ENCODE data around the gene CDADC1.
"Not testable (repeated sequence)": the region's sequence is repeated elsewhere in the genome, so short reads cannot be mapped to it uniquely, and the experiment has no call there.

CDADC1 gene

DNA sequence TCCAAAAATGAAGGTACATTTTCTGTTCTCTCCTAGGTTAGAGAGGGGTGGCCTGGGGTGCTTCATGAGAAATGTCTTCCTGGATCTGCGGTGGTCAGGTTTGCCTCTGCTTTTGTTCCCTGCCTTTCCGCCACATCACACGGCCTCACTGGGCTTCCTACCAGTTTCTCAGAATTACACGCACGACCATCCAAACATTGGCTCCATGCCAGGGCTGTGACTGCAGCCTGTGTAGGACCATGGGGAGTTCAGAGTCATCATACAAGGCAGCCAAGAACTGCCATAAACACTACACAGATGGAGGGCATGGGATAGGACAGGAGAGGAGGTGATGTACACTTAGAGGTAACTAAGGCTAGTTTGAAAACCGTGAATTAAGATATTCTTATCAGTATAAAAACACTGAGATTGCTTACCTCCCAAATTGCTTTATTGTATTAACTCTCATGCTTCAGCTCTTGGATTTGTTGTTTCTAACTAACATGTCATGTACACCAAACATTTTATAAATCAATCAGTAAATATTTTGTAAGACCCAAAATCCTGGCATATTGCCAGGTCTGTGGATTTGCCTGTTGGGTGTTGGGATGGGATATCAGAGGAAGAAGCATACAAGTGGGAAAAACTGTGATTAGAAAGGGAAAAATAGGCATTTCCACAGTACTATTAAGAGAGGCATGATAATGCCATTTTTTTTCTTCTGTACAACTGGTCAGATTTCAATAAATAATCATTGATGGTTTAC is 45.2 kb downstream of the CDADC1 start:
- no peak for FAIRE-seq

DNA sequence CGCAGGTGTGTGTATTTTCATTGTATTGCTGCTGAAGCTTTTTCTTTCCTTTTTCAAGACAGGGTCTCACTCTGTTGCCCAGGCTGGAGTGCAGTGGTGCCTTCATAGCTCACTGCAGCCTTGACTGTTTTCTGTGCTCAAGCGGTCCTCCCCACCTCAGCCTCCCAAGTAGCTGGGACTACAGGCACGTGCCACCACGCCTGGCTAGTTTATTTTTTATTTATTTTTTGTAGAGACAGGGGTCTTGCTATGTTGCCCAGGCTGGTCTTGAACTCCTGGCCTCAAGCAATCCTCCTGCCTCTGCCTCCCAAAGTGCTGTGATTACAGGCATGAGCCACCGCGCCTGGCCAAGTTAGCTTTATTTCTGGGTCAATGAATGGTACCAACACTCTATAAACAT is 47.0 kb downstream of the CDADC1 start:
- not testable (repeated sequence) for FAIRE-seq; DNase-seq (ENCODE audit: insufficient read length, low spot score)

More for the DNA sequence above, 45.2 kb downstream of the CDADC1 start:
- no peak for DNase-seq (ENCODE audit: insufficient read length, low spot score)

DNA sequence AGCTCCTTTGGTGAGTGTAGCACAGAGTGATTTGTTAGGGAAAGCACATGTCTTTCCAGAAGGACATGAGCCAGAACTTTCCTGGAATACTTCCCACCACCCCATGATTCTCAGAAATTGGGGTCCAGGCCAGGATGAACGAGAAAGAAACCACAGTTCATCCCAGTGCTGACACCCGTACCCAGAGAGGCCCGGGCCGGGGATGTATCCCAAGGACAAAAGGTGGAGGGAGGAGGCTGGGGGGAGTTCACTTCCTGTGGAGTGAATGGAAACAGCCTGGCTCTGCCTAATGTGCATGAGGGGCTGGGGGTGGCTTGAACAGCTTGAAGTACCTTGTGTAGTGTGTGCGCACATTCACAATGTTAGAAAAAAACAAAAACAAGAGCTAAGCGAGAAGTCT is 47.5 kb downstream of the CDADC1 start:
- DNase-seq (ENCODE audit: insufficient read length, low spot score) (no peak), FAIRE-seq (no peak)

DNA sequence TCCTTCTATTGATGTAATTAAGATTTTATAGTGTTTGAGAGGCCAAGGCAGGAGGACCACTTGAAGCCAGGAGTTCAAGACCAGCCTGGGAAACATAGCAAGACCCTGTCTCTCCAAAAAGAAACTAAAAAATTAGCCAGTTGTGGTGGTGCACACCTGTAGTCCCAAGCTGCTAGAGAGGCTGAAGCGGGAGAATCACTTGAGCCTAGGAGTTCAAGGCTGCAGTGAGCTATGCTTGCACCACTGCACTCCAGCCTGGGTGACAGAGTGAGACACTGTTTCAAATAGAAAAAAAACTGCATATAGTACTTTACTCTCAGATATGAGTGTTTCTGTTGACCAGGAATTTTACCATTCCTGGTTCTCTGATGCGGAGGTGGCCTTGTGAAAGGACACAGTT is 48.9 kb downstream of the CDADC1 start:
- no peak for FAIRE-seq

DNA sequence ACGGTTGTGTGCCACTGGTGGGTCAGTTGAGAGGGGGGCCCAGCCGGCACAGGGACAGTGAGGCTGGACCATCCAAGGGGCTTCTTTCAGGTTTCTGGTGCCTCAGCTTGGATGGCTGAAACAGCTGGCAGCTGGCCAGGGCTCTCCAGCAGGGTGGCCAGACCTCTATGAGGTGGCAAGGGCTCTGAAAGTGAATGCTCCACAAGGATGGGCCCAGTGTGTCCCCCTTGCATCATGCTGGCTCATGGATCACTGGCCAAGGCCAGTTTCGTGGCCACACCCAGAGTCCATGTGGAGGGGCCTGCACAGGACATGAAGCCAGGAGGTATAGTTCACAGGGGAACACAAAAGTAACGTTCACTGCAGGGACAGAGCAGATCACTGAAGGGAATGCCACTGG is 49.6 kb downstream of the CDADC1 start:
- DNase-seq (ENCODE audit: insufficient read length, low spot score), result no peak
- no peak for FAIRE-seq

More for the DNA sequence above, 48.9 kb downstream of the CDADC1 start:
- DNase-seq (ENCODE audit: insufficient read length, low spot score), result no peak

DNA sequence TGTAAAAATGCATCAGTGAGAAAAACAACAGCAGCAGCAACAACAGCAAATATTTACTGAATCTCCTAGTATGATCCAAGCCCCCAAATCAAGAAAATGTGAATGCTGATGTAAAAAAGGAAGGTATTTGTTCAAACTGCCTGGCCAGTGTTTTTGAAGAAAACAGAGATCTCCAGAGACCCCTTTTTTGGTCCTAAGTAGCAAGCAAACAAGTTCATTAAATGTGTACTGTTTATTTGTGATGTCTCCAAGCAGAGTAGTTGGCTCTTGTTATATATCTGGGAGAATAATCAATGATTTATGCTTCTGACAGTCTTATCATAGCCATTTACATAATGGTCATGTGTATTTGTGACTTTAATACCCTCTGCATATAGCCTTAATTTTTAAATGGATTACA is 50.7 kb downstream of the CDADC1 start:
- FAIRE-seq, result no peak
- DNase-seq (ENCODE audit: insufficient read length, low spot score), result no peak

DNA sequence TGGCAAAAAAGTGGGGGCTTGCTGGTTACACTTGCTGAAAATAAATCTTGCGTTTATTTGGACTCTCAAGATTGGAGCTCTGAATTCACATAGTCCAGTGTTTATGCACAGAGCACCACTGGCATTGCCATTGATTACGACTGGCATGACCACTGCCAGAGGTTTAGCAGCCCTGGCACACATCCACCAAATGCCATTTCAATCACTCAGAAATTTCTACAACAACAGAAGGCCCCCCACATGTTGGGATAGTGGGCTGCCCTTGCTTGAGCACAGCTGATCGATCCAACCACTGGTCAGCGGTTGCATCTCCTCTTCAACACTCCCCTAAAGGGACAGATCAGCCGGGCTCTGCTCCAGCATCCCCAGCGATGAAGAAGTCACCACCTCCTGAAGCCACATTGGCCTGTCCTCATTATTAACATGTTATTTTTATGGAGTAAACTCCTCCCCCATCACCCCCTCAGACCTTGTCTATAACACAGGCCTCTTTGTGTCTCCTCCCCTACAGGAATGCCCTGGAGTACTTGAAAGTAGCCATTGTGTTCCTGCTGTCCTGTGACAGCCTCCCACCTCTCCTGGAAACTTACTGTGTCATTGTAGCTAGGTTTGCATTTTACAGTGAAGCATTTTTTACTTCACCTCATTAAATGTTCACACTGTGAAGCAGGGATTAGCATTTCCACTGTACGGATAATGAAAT is 51.3 kb downstream of the CDADC1 start:
- FAIRE-seq (no peak), DNase-seq (ENCODE audit: insufficient read length, low spot score) (no peak)

DNA sequence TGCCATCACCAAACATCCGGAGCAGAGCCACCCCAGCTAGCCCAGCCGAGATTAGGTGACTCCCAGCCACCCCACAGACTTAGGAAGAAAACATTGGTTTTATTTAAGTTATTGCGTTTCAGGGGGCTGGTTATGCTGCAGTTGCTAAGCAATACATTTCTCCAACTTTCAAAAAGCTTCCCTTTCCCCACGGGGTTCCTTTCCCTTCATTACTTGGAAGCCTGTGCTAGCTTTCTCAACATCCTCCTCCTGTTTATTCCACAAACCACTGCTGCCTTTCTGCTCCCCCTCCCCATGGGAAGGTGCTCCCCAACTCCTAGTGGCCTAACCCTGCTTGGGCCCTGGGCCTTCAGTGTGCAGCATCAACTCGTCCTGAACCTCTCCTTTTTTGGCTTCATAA is 52.6 kb downstream of the CDADC1 start:
- no peak for FAIRE-seq
- no peak for DNase-seq (ENCODE audit: insufficient read length, low spot score)

DNA sequence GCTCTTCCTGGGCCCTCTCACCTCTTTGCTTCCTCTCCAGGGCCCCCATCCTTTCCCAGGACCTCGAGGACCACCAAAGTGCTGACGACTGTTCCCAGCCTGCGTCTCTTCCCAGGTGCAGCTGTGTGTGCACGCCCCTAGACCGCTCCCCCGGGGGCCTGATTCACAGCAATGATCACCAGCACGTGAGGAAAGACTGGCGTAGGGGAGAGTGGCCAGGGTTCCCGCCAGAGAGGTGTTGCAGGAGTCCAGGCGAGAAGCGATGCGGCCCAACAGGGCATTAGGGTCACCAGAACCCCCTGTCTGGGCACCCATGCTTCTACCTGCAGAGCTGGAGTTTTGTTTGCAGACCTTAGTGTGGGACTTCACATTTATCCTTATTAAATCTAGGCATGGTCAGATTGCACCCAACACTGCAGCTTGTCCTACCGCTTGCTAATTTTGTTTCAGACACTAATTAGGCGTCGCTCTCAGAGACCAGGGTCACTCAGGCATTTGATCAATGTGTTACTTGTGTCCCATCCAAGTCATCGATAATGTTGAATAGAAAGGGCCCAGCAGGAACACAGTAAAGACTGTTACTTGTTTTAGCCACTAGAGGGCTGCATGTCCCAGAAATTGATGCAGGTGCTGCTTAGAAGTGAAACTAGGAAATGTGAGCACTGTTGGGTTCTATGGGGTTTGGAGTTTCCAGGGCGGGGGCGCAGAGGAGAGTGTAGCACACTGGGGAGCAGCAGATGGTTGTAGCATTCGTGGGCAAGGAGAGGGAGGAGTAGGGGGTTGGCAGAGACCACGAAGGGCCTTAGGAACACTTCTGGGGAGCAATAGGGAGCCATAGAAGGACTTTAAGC is 53.2 kb downstream of the CDADC1 start:
- peak; percentile 98 for FAIRE-seq

DNA sequence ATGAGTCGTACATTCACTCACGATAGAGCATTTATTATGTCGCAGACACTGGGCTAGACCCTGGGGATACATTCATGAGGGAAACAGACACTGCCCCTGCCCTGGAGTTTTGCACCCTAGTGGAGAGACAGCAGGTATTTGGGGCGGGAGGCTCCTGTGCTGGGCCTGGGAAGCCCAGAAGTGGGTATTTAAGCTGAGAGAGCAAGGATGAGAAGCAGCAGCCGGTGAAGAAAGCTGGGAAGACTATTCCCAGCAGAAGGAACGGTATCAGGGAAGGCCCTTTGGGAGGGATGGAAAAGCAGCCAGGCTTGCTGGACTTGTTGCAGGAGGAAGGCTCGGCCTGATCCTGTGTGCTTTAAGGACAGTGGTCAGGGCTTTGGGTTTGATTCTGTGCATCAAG is 54.5 kb downstream of the CDADC1 start:
- FAIRE-seq, result no peak
- no peak for DNase-seq (ENCODE audit: insufficient read length, low spot score)

More for the DNA sequence above, 53.2 kb downstream of the CDADC1 start:
- DNase-seq (ENCODE audit: insufficient read length, low spot score), result peak; percentile 81

DNA sequence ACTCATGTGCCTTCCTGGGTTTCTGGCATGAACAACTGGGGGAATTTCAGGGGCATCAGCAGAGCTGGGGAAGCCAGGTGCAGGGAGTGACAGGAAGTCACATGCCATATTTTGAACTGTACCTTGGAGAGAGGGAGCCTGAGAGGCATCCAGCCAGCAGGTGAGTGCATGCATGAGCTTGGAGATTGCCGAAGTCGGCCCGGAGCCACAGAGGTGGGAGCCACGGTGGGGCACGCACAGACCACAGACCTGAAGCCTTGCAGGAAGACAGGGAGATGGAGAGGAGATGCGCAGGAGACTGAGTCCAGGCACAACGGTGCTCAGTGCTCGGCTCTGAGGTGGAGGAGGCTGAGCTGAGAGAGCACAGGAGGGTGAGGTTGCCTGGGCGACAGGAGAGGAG is 55.1 kb downstream of the CDADC1 start:
- FAIRE-seq (no peak), DNase-seq (ENCODE audit: insufficient read length, low spot score) (no peak)

DNA sequence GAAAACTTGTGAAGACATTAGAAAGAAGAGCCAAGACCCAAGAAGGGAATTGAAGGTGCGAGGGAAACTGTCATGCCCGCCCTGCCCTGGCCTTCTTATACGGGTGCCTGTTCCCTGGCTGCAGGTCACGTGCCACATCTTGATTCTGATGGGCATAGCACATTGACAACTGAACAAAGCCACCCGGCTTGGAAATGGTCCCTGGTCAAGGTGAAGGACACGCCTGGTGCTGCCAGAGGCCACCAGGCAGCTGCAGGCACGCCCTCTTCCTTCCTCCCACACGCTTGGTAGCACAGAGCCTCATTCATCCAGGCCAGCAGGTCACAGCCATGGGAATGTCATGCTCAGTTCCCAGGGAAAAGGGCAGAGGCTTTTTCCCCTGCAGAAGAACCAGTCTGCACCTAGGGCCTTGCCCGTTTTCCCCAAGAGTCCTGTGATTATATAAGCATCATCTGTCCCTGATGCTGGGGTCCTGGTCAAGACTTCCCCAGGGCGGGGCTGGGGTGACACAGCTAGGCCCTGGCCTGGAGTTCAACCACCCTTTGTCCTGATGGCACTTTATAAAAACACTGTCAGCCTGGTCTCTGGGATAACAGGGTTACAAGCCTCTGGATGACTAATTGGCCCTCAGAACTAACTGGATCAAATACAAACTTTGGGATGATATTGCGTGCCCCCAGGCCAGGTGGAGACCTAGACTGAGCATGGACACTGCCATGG is 56.0 kb downstream of the CDADC1 start:
- DNase-seq (ENCODE audit: insufficient read length, low spot score) (no peak), FAIRE-seq (no peak)

DNA sequence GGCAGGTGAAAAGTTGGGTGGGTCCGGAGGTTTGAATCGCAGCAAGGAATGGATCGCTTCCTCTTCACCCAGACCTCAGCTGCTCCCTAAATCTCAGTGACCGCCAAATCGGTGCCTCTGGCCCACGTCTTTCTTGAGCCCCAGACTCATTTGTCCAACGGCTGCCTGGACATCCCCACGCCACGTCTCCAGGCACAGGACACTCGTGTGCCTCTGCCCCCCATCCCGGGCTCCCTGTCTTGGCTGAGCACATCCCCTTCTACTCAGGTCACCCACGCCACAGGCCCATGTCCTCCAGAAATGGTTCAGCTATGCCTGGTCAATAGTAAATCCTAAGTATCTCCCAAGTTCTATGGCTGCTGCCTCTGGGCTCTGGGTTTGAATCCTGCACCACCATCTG is 56.6 kb downstream of the CDADC1 start:
- no peak for DNase-seq (ENCODE audit: insufficient read length, low spot score)
- FAIRE-seq, result no peak

DNA sequence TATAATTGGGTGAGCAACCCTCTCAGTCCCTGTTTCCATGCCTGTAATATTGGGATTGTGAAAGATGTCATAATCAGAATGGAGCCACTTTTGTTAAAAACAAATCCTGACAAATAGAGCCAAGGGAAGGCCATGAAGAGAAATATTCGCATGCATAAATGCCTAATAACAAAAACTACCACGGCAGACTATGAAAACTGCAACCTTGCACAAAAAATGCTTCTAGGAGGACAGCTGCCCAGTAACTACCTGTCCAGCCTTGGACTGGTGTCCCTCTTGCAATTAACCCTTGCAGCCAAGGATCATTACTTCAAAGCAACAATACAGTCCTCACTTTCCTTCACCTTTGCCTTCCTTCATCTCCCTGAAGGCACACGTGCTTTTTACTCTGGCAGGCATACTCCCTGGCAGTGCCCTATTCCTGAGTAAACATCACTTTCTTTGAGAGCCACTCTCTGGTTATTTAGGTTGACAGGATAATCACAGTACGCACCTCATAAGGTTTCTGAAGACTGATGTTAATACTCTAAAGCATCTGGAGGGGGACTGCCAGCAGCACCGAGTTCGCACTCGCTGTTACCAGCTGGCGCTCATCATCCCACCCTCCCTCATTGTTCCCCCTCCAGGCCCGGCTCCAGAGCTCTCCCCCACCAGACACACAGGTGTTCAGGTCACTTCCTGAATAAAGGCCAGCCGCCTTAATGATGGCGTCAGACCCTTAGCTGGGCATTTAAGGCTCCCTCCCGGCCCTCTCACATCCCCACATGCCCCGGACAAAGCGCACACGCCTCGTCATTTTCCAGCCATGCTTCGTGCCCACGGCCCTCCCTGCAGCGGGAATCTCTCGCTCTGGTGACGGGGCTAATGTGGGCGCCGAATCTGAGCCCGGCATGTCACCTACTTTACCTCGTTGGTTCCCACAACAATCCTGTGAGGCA is 57.3 kb downstream of the CDADC1 start:
- DNase-seq (ENCODE audit: insufficient read length, low spot score) (no peak), FAIRE-seq (no peak)

DNA sequence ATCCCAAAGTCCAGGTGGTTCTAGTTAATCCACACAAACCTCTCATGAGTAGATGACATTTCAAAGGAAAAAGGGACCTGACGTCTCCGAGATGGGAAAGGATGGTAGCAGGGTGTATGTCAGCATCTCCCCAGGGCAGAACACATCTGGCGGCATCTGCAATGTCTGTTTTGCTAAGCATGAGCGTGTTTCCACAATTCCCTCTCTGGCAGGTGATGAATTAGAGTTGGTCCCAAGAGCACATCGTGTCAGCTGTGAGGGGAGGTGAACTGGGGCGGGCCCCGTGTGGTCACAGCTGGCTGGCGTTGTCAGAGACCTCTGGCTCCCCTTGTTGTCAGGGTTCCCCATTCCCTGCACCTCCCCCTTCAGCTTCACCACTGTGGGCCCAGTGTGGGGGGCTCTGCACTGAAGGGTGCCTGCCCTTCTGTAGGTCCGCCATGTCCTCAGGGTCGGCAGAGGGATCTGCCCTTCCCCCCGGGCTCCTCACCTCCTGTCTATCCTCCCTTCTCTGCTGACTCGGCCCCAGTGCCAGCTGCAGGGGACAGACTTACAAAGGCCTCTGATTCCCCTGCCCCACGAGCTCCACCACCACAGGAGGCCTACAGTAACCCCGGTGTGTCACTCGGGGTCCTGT is 58.2 kb downstream of the CDADC1 start:
- FAIRE-seq, result no peak

DNA sequence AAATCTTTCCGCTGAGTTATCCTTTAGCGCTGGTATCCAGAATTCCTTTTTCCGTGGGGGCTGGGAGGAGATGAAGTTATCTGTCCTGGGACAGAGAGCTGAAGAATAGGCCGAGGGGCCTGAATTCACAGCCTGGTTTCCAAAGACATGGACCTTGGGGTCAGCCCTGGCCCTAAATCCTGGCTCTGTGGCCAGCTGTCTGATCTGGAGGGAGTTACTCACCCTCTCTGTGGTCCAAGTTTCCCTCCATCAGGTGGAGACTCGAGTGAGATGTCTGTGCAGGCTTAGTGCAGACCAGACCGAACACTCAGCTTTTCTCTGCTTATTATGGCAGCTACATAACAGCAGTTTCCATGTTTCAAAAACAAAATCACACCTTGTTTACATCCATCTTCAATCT is 59.6 kb downstream of the CDADC1 start:
- DNase-seq (ENCODE audit: insufficient read length, low spot score) (no peak), FAIRE-seq (no peak)

More for the DNA sequence above, 58.2 kb downstream of the CDADC1 start:
- no peak for DNase-seq (ENCODE audit: insufficient read length, low spot score)

DNA sequence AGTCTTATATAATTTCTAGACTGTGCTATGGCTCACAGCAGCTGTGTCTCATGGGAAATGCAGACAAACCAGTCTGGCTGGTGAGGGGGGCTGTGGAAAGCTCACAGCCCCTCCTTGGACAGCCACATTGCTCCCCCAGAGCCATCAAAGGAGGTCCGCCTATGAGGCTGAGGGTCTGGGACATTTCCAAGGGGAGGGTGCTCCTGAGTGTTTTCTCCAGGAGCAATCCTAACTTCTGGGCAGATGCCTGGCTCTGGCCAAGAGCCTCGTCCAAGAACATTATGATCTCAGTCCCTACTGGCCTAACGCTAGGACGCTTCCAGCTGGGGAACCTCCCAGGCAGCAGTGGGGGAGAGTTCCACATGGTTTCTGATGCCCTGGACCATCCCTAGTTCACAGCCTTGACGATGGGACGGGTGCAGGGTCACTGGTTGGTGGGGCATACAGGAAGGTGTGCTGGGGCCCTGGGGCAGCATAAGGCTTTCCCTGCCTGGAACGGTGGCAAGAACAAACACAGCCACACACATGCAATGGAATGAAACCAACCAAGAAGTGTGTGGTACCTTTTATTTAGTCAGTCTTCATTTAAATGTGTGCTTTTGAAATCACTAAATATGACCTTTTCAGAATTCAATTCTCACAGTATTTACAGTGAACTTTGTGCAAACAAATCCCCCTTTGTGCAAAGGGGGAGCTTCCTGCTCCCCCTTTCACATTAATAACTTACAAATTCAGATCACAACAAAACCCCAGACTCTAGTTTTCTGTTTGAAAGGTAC is 60.6 kb downstream of the CDADC1 start:
- FAIRE-seq (no peak), DNase-seq (ENCODE audit: insufficient read length, low spot score) (no peak)

DNA sequence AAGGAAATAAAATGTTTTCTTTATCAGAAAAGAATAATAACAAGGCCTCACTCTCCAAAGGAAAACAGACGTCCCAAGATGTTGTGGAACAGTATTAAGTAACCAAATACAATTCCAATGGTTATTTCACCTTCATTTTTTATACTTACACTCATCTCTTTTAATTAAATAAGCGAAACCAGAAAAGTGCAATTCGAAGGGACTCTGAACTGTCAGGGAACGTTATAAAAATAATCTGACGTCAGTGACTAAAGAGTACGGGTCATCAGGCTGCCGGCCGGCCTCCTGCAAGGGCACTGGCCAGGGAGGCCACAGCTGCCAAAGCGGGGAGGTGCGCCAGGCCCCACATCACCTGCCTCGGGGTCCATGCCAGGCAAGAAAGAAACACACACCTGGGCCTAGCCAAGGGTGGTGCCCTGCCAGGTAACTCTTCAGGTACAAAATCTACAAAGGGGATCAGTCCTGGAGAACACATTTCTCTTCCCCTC is 61.2 kb downstream of the CDADC1 start:
- DNase-seq (ENCODE audit: insufficient read length, low spot score), result no peak
- no peak for FAIRE-seq
